GM12874 (cell line): ENCODE measurements around the gene TSTD2.

Experiments used
- CTCF ChIP-seq: IDR thresholded peaks from 2 replicates; pipeline ENCODE4 v1.5.1; 2011; ENCODE audit warnings: low read depth, mild to moderate bottlenecking, control low read depth, low read length, moderate library complexity; ENCODE audit not compliant: insufficient read depth

The TSTD2 gene

DNA sequence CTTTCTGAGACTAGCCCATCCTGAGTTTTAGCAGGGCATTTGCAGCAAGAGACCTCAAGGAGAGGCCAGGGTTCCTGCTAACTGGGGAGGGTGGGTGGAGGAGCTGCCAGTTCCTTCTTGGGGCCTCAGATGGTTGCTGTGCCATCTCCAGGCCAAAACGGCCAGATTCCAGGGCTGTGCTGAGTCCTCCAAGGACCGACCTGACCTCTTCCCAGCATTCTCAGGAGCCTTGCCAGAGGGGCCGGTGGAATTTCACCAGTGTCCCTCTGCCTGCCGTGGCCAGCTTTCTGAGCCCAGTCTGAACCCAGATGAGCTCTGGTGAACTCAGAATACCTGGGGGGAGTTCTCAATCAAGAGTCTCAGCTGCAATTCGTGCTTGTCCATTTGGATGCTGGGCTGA, 54.3 kb downstream of the TSTD2 start:
- no peak for TF ChIP-seq CTCF

- no peak for TF ChIP-seq CTCF
Measured at GRCh38 chr9:97577051-97577450, 56.1 kb downstream of the TSTD2 start.

DNA sequence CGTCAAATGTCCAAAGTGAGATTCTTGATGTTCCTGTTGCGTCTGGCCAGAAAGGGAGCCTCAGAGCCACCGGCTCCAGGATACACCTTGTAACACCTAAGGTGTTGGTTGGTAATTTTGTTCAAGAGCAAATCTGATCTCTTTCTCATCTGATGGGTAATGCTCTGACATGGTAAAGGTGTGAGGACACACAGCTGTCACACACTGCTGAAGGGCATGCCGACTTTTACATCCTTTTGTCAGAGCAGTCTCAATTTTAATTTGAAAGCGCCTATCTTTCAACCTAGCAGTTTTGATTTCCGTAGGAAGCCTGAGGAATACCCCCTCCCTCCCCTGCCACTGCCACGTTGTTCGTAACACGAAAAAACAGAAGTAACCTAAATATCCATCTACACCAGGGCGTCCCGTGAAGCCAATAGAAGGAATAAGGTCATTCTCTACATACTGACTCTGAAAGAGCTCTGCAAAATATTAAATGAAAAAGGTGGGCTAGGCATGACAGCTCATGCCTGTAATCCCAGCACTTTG, 57.4 kb downstream of the TSTD2 start:
- no peak for TF ChIP-seq CTCF

GRCh38 chr9:97573482-97574073, 59.6 kb downstream of the TSTD2 start:
- no peak for TF ChIP-seq CTCF

- TF ChIP-seq CTCF = no peak
Measured at GRCh38 chr9:97572892-97573365, 60.2 kb downstream of the TSTD2 start.

DNA sequence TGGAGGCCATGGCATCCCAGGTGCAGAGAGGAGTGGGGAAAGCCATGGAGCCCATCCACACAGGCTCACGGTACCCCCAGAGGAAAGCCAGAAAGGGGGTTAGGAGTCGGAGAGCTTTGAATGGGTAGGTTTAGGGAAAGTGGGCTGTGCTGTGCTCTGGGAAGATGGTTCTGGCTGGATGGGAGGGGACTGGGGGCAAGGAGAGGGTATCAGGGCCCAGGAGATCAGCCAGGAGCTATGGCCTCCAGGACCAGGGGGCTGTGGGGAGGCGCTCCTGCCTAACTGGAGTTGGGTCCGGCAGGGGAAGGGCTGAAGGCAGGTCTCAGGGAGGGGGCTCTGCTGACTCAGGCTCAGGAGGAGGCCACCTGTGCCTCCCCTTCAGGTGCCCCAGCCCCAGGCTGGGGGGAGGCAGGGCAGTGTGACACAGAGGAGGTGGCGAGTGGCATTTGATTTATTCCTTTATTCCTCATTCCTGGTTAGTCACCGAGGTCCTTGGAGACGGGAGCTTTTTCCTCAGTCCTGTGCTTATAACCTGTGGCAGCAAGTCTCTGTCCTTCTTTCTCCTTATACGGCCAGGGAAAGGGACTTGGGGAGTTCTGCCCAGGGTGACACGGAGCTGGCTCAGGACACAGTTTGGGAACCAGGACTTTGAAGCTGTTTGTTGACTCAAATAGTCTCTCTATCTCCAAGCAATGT, 60.8 kb downstream of the TSTD2 start:
- TF ChIP-seq CTCF = no peak

DNA sequence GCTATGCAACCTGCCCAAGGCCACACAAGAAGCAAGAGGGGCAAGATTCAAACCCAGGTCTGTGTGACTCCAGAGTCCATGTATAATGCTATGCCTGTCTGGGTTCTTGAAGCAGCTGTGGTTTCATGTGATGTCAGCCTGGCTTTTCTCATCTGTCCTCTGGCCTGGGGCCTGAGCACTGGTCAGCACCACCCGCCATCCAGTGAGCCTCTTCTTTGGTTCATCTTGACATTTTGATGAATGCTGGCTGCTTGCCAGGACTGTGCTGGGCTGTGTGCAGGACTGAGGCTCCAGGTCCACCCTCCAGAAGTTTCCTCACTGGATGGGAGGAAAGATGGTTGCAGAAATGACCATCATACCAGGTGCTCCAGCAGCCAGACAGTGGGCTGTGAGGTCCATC, 61.5 kb downstream of the TSTD2 start:
- no peak for TF ChIP-seq CTCF
